T-helper 2 cell (primary cell): Measurements from ENCODE around the gene PRKAG2.

Experiments
- DNase-seq, 5 experiments: peaks; one replicate each; pipeline versions ENCODE4 v3.0.0 to v3.0.0-alpha.2; 2012 to 2022

Gene PRKAG2

GRCh38 chr7:151864561-151864960 lies 12.4 kb downstream of the PRKAG2 start:
- DNase-seq: no peak

GRCh38 chr7:151864081-151864480 lies 12.8 kb downstream of the PRKAG2 start:
- DNase-seq: no peak

- DNase-seq: peak in 1 of 5 experiments; percentile 9
Measured at GRCh38 chr7:151863386-151864079, 13.4 kb downstream of the PRKAG2 start.

DNA sequence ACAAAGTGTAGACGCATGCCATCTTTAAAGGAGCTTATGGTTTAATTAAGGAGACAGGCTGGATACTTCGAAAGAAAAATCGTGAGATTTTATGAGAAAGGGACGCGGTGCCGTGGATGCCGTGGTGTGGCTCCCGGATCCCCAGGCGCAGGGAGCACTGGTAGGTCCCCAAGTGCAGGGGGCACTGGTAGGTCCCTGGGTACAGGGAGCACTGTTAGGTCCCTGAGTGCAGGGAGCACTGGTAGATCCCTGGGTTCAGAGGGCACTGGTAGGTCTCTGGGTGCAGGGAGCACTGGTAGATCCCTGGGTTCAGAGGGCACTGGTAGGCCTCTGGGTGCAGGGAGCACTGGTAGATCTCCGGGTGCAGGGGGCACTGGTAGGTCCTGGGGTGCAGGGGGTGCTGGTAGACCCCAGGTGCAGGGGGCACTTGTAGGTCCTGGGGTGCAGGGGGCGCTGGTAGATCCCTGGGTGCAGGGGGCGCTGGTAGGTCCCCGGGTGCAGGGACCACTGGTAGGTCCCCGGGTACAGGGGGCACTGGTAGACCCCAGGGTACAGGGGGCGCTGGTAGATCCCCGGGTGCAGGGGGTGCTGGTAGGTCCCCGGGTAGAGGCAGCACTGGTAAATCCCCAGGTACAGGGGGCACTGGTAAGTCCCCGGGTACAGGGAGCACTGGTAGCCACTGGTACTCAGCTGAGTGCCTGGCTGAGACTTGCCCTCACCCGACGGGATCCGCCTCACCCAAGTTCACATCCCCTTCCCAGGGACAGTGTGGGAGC lies 14.1 kb downstream of the PRKAG2 start:
- no peak for DNase-seq

- no peak for DNase-seq
Measured at GRCh38 chr7:151861881-151862280, 15.0 kb downstream of the PRKAG2 start.

- no peak for DNase-seq
Measured at GRCh38 chr7:151860771-151861170, 16.1 kb downstream of the PRKAG2 start.

DNA sequence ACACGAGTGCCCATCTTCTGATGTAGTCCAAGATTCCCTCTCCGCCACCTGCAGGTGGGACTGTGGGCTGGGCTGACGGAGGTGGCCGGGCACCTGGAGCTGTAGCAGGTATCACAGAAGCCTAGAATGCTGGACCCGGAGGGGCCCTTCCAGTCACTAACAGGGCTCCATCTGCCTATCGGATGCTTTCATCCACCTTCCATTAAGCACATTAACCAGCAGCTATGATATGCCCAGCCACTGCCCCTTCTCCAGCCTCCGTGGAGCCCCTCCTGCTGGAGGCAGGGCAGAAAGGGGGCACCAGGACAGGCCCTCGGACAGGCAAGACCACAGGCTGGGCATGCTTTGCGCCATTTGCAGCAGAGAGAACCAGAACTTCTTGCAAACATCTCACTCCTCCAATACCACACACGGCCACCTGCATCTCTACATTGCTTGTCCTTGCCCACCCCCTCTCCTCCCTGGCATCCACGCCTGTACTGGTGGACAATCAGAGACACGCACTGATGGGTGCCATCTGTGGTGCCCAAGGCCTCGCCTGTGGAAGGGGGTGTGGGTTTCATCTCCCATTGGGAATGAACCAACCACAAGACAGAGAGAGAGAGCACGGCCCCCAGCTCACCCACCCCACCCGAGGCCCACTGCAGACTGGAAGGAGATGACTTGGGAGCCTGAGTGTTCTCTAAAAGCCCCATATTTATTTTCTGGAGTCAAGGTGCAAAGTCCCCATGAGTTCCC lies 16.8 kb downstream of the PRKAG2 start:
- no peak for DNase-seq

- DNase-seq: no peak
Measured at GRCh38 chr7:151859111-151859947, 17.6 kb downstream of the PRKAG2 start.

DNA sequence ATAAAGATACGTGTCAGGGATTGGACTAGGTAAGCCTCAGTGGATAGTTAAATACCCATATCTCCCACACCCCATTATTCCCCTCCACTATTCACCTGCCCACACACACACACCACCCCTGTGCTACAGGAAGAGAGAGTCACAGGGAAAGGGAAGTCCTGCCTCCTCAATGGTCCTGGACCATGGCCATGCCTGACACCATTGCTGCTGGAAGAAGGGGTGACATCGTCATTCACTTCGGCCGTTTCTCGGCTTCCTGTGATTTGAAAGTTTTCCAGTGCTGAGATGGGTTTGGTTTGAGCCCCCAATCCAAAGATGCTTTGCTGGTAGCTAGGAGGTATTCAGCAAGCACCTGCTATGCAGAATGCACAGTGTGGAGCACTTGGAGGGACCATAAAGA lies 18.5 kb downstream of the PRKAG2 start:
- DNase-seq: no peak

DNA sequence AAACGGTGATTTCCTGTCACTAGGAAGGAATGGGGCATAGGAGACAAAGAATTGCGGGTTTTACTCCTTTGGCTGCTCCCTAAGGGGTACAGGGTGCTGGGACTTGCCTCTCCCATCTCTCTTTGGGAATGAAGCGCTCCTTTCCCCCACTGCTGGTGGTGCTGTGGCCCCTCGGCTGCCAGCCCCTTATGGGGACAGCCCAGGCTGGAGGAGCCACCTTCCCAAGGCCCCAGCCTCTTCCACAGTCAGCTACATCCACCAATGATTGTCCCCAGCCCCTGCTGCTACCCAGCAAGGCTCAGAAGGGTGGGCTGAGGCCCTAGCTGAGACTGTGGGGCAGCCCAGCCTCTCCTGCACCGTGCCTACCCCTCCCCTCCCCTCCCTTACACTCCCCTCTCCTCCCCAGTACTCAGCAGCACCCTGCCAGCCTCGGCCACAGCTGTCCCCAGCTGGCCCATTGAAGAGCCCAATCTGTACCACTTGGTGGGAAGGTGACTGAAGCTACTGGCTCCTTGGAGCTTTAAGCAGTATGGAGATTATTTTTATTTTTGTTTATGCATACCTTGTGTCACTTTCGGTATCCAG lies 19.0 kb downstream of the PRKAG2 start:
- DNase-seq: no peak

DNA sequence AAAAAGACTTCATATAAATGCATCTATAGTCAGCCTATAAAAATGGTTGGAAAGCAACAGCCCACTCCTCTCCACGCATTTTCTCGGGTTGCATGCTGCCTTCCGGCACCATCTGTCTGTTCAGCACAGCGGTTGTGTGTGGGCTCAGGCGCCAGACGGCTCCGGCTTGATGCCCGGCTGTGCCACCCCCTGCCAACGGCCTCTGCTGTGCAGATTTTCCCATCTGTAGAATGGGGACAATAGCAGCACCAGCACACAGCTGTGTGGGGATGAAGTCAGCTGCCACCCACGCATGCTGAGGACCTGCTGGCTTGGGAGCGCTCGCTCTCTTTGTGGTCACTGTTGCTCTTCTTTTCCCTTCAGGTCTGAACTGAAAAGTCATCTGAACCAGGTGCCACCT lies 19.5 kb downstream of the PRKAG2 start:
- no peak for DNase-seq

DNA sequence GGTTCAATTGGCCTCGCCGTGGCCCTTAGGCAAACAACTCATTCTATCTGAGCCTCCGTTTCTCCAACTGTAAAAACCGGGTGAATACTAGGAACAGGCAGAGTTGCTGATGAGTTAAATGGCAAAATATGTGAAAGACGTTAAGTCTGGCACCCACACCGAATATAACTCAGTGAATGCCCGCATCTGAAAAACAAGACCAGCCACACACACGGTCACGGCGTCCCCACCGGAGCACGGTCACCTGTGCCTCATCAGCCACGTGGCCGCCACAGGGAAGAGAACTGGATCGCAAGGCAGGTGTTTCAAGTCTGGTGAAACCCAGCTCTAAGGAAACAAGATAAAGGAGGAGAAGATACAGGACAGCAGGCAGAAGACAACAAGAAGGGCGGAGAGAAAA lies 20.4 kb downstream of the PRKAG2 start:
- no peak for DNase-seq

DNA sequence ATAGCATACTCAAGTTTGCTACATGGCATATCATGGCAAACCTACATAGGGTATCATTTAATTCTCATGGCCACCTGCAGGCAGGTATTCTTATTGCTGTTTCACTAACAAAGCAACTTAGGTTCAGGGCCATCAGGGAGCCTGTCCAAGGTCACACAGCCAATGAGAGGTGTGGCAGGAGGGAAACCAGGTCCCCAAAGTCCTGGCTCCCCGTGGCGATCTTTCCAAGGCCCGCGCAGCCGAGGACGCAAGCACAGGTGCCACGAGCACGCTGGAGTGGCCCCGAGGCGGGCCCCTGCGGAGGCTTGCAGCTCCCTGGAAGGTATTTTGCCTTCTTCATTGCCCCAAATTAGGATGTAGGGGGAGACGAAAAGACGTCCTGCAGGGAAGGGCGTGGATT lies 20.8 kb downstream of the PRKAG2 start:
- no peak for DNase-seq

GRCh38 chr7:151854720-151855071 lies 22.2 kb downstream of the PRKAG2 start:
- DNase-seq: no peak

- no peak for DNase-seq
Measured at GRCh38 chr7:151853896-151854719, 22.8 kb downstream of the PRKAG2 start.

GRCh38 chr7:151852486-151853396 lies 24.2 kb downstream of the PRKAG2 start:
- DNase-seq: no peak

GRCh38 chr7:151851782-151852181 lies 25.1 kb downstream of the PRKAG2 start:
- DNase-seq: no peak

GRCh38 chr7:151851145-151851751 lies 25.7 kb downstream of the PRKAG2 start:
- peak in 1 of 5 experiments; percentile 59 for DNase-seq

GRCh38 chr7:151850491-151851124 lies 26.3 kb downstream of the PRKAG2 start:
- no peak for DNase-seq
